Adrenal gland (tissue), 12 donors: ENCODE measurements around the gene CLMN. TPM values are rescaled to one million over a fixed set of nuclear protein-coding genes. Genes with fewer than 3 reads are reported as not detected.
A peak's percentile ranks its signal among the peaks of the same experiment; 100 is the strongest.

Experiments used
- DNase-seq, 7 donors: peaks; one replicate each; pipeline ENCODE4 v3.0.0-alpha.2; 2019 to 2020
- H3K27ac ChIP-seq, 5 donors: fragments of 200-600 bp; sonication (generic) in 4 of 5; 1 replicate in 3 of 5; 2 replicates in 2 of 5; pipeline versions ENCODE4 v1.5.1 to v1.8.0; 2016 to 2020; ENCODE audit warnings: mild to moderate bottlenecking in 1 of 5
- H3K27me3 ChIP-seq: fragments of 200-600 bp; 2 replicates; pipeline ENCODE4 v1.8.0; 2021
- H3K36me3 ChIP-seq, 2 donors: fragments of 200-600 bp; replicated peaks in 1 of 2; 1 replicate in 1 of 2; 2 replicates in 1 of 2; pipeline versions ENCODE4 v1.5.1 to v1.8.0; 2018 to 2022
- H3K4me1 ChIP-seq, 2 donors: fragments of 200-600 bp; replicated peaks in 1 of 2; 1 replicate in 1 of 2; 2 replicates in 1 of 2; pipeline versions ENCODE4 v1.5.1 to v1.8.0; 2018 to 2021
- H3K4me3 ChIP-seq, 4 donors: fragments of 200-600 bp; sonication (generic) in 3 of 4; one replicate each; pipeline ENCODE4 v1.5.1; 2016 to 2018
- H3K9me3 ChIP-seq, 3 donors: fragments of 200-600 bp; sonication (generic) in 1 of 3; replicated peaks in 1 of 3; 1 replicate in 2 of 3; 2 replicates in 1 of 3; pipeline versions ENCODE4 v1.5.1 to v1.8.0; 2016 to 2021
- CTCF ChIP-seq, 6 experiments: fragments of 450-650 bp in 4 of 6; fragments of 200-600 bp in 2 of 6; sonication (generic) in 1 of 6; IDR thresholded peaks; 1 replicate in 5 of 6; 2 replicates in 1 of 6; pipeline versions ENCODE4 v1.5.1 to v1.8.0; 2016 to 2021; ENCODE audit warnings: antibody characterized with exemption in 6 of 6, mild to moderate bottlenecking in 2 of 6, moderate library complexity in 1 of 6
- POLR2A ChIP-seq, 2 donors: fragments of 450-650 bp; IDR thresholded peaks; one replicate each; pipeline ENCODE4 v1.6.1; 2017; ENCODE audit warnings: antibody characterized with exemption in 2 of 2, mild to moderate bottlenecking in 2 of 2, moderate library complexity in 1 of 2
- WGBS, 4 donors: extraction: QIAGEN DNeasy Blood & Tissue Kit in 2 of 4; methylation state at CpG; one replicate each; pipeline versions ENCODE4 v1.1.5 to v1.1.7; 2013 to 2017; 5-methylcytosine and 5-hydroxymethylcytosine counted together
- intact Hi-C, 2 donors: fragments of 100-400 bp; cut with DNase I; formaldehyde crosslinking; loops; one replicate each; pipeline versions ENCODE4 v1.14.1 to v1.15.0; 2022 to 2023
- polyA plus RNA-seq, 3 donors: library from polyadenylated mRNA; stranded (reverse); fragments of 200-250 nt in 2 of 3; fragments of 350-450 nt in 1 of 3; fragmentation: Illumina TruSeq in 1 of 3; extraction: RNeasy Lipid Tissue Mini Kit (QIAGEN cat#74804) in 1 of 3; gene quantifications; one replicate each; pipeline ENCODE4 v1.2.3, GENCODE V29; 2013 to 2014
- total RNA-seq, 9 donors: library from RNA; depleted of rRNA in 4 of 9; stranded (reverse); fragments of >200 nt in 4 of 9; fragments of 120-200 nt in 1 of 9; fragmentation: NEBNext Ultra II Directional in 1 of 9; extraction: Animal tissue kit (Norgen Biotek cat#: 25700) in 1 of 9; gene quantifications; one replicate each; pipeline versions ENCODE4 v1.1.0 to v1.2.4, GENCODE V29; 2013 to 2023
- donor health status: healthy with polysubstance abuse.
- donor health status: Bipolar disorder and iron deficiency.
- donor health status: DM: yes; HTN: yes; CAD: no.
- donor health status: DM: no; HTN: no; CAD: no.
- donor health status: DM: no; HTN: no; CAD: no.
- donor health status: DM: yes; HTN: yes; CAD: no.

The CLMN gene
- total and polyA plus RNA-seq, 12 donors = 2.7 to 9.5 (median 4.9) TPM

GRCh38 chr14:95312311-95312710 lies 7.4 kb downstream of the CLMN start:
- no peak for TF ChIP-seq CTCF (IDR thresholded peaks at IDR 0.05)
- no peak for TF ChIP-seq POLR2A (IDR thresholded peaks at IDR 0.05)
- Histone ChIP-seq H3K27ac (no peak overlapping the region), H3K9me3 (no peaks in the 10 kb centered on the region), H3K27me3 (no peaks in the 10 kb centered on the region), H3K36me3 (no peaks in the 10 kb centered on the region), H3K4me1 (peaks cover 0 to 12% of the 10 kb centered on the region in 2 donors), H3K4me3 (no peak overlapping the region)
- intact Hi-C loops = no loop called here
- WGBS, 4 donors = 73 to 87% (median 84%) methylated on average over 6 of the region's 6 CpGs
- no peak for DNase-seq

GRCh38 chr14:95311752-95312151 lies 8.0 kb downstream of the CLMN start:
- WGBS, 4 donors = 77 to 87% (median 82%) methylated on average over 5 to 7 of the region's 7 CpGs
- intact Hi-C loops = no loop called here
- Histone ChIP-seq H3K4me3 (no peak overlapping the region), H3K27me3 (no peaks in the 10 kb centered on the region), H3K4me1 (peaks cover 0 to 12% of the 10 kb centered on the region in 2 donors), H3K36me3 (no peaks in the 10 kb centered on the region), H3K9me3 (no peaks in the 10 kb centered on the region), H3K27ac (peak overlapping the region in 1 of 5 donors; percentile 17)
- peak in 1 of 7 donors; percentile 15 for DNase-seq
- TF ChIP-seq POLR2A (IDR thresholded peaks at IDR 0.05) (no peak), CTCF (IDR thresholded peaks at IDR 0.05) (no peak)

- Histone ChIP-seq H3K36me3 (no peaks in the 10 kb centered on the region), H3K9me3 (no peaks in the 10 kb centered on the region), H3K4me1 (peaks cover 0 to 12% of the 10 kb centered on the region in 2 donors), H3K4me3 (no peak overlapping the region), H3K27me3 (no peaks in the 10 kb centered on the region), H3K27ac (no peak overlapping the region)
- 90 to 95% (median 91%) methylated on average over 13 to 16 of the region's 16 CpGs for WGBS, 4 donors
- DNase-seq = no peak
- TF ChIP-seq CTCF (IDR thresholded peaks at IDR 0.05) = no peak
- TF ChIP-seq POLR2A (IDR thresholded peaks at IDR 0.05) = no peak
- intact Hi-C loops = no loop called here
Observed at GRCh38 chr14:95310635-95311380, 8.9 kb downstream of the CLMN start.

- TF ChIP-seq CTCF (IDR thresholded peaks at IDR 0.05) (no peak), POLR2A (IDR thresholded peaks at IDR 0.05) (no peak)
- intact Hi-C loops = no loop called here
- Histone ChIP-seq H3K4me1 (peaks cover 0 to 11% of the 10 kb centered on the region in 2 donors), H3K27me3 (no peaks in the 10 kb centered on the region), H3K4me3 (no peak overlapping the region), H3K36me3 (no peaks in the 10 kb centered on the region), H3K27ac (no peak overlapping the region), H3K9me3 (no peaks in the 10 kb centered on the region)
- no peak for DNase-seq
- WGBS, 4 donors = 89 to 91% (median 90%) methylated on average over 10 of the region's 10 CpGs
Observed at GRCh38 chr14:95309261-95310051, 10.3 kb downstream of the CLMN start.
